PC-9 (cell line): ENCODE measurements around the gene UBE4B. TPM values are rescaled to one million over a fixed set of nuclear protein-coding genes. Genes with fewer than 3 reads are reported as not detected.

ENCODE experiments used
- BruUV-seq: library from RNA; stranded (reverse); fragments of 400-500 nt; replicated peaks from 2 replicates; lab custom pipeline; 2021; lab: Mats Ljungman, UMichigan
- CTCF ChIA-PET: fragments of 300-600 bp; sonication (Branson Sonifier 250); formaldehyde crosslinking; loops from one replicate; lab custom pipeline; 2022; ENCODE audit warnings: antibody characterized with exemption; lab: Charles Lee
- POLR2A ChIA-PET: fragments of 300-600 bp; sonication (Branson Sonifier 250); formaldehyde crosslinking; loops from one replicate; lab custom pipeline; 2022; ENCODE audit warnings: antibody characterized with exemption; ENCODE audit not compliant: unreplicated experiment; lab: Charles Lee
- DNase-seq, 2 experiments: peaks; one replicate each; pipeline versions ENCODE4 v3.0.0 to v3.0.0-alpha.2; 2015 to 2022; ENCODE audit warnings: mixed read lengths in 1 of 2
- H2AFZ ChIP-seq: fragments of 200-600 bp; sonication (generic); 2 replicates; pipeline ENCODE4 v1.8.1; 2017; ENCODE audit warnings: antibody characterized with exemption
- H3F3A ChIP-seq: fragments of 200-600 bp; sonication (generic); 2 replicates; pipeline ENCODE4 v1.8.1; 2017; ENCODE audit warnings: antibody characterized with exemption, mild to moderate bottlenecking, low read depth; ENCODE audit not compliant: insufficient read depth
- H3K27ac ChIP-seq: fragments of 200-600 bp; sonication (generic); 2 replicates; pipeline ENCODE4 v1.6.1; 2016; ENCODE audit warnings: mixed run types
- H3K27me3 ChIP-seq: fragments of 200-600 bp; sonication (generic); 2 replicates; pipeline ENCODE4 v1.6.1; 2016; ENCODE audit warnings: low read depth, mixed run types; ENCODE audit not compliant: insufficient read depth
- H3K36me3 ChIP-seq: fragments of 200-600 bp; sonication (generic); 2 replicates; pipeline ENCODE4 v1.6.1; 2016; ENCODE audit warnings: low read depth, mixed run types
- H3K4me1 ChIP-seq: fragments of 200-600 bp; sonication (generic); replicated peaks from 2 replicates; pipeline ENCODE4 v1.6.1; 2016; ENCODE audit warnings: mixed run types; ENCODE audit not compliant: insufficient read depth
- H3K4me2 ChIP-seq: fragments of 200-600 bp; sonication (generic); 2 replicates; pipeline ENCODE4 v1.6.1; 2017; ENCODE audit warnings: mixed run types
- H3K4me3 ChIP-seq: fragments of 200-600 bp; sonication (generic); 2 replicates; pipeline ENCODE4 v1.6.1; 2016; ENCODE audit warnings: mixed run types
- H3K79me2 ChIP-seq: fragments of 200-600 bp; sonication (generic); 2 replicates; pipeline ENCODE4 v1.6.1; 2017; ENCODE audit warnings: low read depth, mixed run types
- H3K9me2 ChIP-seq: fragments of 200-600 bp; sonication (generic); 2 replicates; pipeline ENCODE4 v1.8.1; 2017; ENCODE audit warnings: mild to moderate bottlenecking; ENCODE audit not compliant: insufficient read depth
- H3K9me3 ChIP-seq: fragments of 200-600 bp; sonication (generic); 2 replicates; pipeline ENCODE4 v1.8.1; 2016; ENCODE audit warnings: low read depth; ENCODE audit not compliant: insufficient read depth
- H4K20me1 ChIP-seq: fragments of 200-600 bp; sonication (generic); 2 replicates; pipeline ENCODE4 v1.8.1; 2017; ENCODE audit not compliant: insufficient read depth
- EZH2 ChIP-seq: fragments of 200-600 bp; sonication (generic); IDR thresholded peaks from 2 replicates; pipeline ENCODE4 v1.8.0; 2017; ENCODE audit warnings: antibody characterized with exemption, low read depth
- intact Hi-C: fragments of 100-400 bp; cut with micrococcal nuclease; formaldehyde crosslinking; loops from one replicate; pipeline ENCODE4 v1.10.0; 2022; ENCODE audit not compliant: unreplicated experiment
- total RNA-seq: library from RNA; stranded (reverse); gene quantifications from 2 replicates; pipeline ENCODE4 v1.2.3, GENCODE V29; 2021
- TF ChIP-seq, protein P1 (sequence below): fragments of 200-600 bp; sonication (generic); conservative IDR thresholded peaks from 2 replicates; pipeline ENCODE4 v1.6.1; 2017; ENCODE audit warnings: mixed run types, antibody characterized with exemption, mild to moderate bottlenecking, moderate library complexity

Gene UBE4B
- total RNA-seq, 1 experiment from 2014 or later: 59.1 TPM

DNA sequence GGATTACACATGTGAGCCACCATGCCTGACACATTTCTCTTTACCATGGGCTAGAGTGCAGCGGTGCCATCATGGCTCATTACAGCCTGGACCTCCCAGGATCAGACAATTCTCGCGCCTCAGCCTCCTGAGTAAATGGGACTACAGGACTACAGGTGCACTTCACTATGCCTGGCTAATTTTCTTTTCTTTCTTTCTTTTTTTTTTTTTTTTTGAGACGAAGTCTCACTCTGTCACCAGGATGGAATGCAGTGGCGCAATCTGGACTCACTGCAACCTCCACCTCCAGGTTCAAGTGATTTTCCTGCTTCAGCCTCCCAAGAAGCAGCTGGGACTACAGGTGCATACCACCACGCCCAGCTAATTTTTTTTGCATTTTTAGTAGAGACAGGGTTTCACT, 162.8 kb downstream of the UBE4B start:
- H4K20me1 ChIP-seq: no peaks in the 10 kb centered on the region
- H3K27me3 ChIP-seq: no peaks in the 10 kb centered on the region
- H2AFZ ChIP-seq: no peak overlapping the region
- TF ChIP-seq EZH2: no peak
- TF ChIP-seq, protein P1, sequence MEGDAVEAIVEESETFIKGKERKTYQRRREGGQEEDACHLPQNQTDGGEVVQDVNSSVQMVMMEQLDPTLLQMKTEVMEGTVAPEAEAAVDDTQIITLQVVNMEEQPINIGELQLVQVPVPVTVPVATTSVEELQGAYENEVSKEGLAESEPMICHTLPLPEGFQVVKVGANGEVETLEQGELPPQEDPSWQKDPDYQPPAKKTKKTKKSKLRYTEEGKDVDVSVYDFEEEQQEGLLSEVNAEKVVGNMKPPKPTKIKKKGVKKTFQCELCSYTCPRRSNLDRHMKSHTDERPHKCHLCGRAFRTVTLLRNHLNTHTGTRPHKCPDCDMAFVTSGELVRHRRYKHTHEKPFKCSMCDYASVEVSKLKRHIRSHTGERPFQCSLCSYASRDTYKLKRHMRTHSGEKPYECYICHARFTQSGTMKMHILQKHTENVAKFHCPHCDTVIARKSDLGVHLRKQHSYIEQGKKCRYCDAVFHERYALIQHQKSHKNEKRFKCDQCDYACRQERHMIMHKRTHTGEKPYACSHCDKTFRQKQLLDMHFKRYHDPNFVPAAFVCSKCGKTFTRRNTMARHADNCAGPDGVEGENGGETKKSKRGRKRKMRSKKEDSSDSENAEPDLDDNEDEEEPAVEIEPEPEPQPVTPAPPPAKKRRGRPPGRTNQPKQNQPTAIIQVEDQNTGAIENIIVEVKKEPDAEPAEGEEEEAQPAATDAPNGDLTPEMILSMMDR: no peak
- CTCF ChIA-PET: interaction anchor here (0.7 kb wide), 1 partner anchor 15 kb away, joined by 4 read pairs; the partner anchor contains the start of gene KIF1B
- H3F3A ChIP-seq: no peaks in the 10 kb centered on the region; the same call in 1 of the 2 replicates
- no peak overlapping the region for H3K27ac ChIP-seq
- H3K9me2 ChIP-seq: no peaks in the 10 kb centered on the region
- POLR2A ChIA-PET: interaction anchor here (0.7 kb wide), 1 partner anchor 16 kb away, joined by 3 read pairs; no protein-coding TSS in a partner anchor
- no peaks in the 10 kb centered on the region for H3K36me3 ChIP-seq
- intact Hi-C loops: no loop called here
- BruUV-seq: no TSS peak
- no peak overlapping the region for H3K4me3 ChIP-seq
- H3K79me2 ChIP-seq: no peaks in the 10 kb centered on the region
- peaks cover 3% of the 10 kb centered on the region; the same call in 1 of the 2 replicates for H3K4me1 ChIP-seq
- no peaks in the 10 kb centered on the region for H3K9me3 ChIP-seq
- peak; percentile 69 to 80 for DNase-seq
- 0 out of 2 replicates have a peak overlapping the region, but pooled peaks have one; percentile 16 for H3K4me2 ChIP-seq

DNA sequence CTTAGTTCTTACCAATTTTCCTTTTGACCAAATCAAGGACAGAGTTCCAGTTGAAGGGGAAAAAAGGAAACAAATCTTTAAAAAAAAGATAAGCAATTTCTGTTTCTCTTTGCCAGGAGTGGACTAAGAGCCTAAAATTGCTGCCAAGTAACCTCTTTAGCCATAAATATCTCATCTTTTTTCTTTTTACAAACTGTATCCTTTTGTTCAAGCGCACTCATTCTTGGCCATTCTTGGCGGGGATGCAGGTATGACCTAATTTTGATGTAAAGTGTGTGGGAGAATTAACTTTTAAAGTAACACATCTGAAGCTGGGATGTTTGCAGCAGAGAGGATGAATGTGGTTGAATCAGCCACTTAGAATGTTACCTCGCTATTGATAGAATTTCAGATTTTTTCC, 164.2 kb downstream of the UBE4B start:
- intact Hi-C loops: no loop called here
- H3K9me3 ChIP-seq: no peaks in the 10 kb centered on the region

DNA sequence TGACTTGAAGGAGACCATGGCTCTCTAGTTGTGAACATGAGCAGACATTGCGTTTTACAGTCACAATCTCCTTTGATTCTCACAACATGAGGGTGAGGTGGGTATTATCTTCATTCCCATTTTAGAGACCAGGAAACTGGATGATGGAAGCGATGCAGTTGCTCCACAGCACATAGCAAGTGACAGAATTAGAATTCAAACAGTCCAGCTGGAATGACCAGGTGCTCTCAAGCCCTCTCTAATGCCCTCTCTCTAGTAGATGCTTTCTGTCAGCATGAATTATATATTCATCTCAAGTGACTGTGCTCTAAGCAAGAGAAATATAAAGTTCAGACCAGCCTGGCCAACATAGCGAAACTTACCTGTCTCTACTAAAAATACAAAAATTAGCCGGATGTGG, 167.9 kb downstream of the UBE4B start:
- no peaks in the 10 kb centered on the region for H3K79me2 ChIP-seq
- intact Hi-C loops: no loop called here
- H4K20me1 ChIP-seq: no peaks in the 10 kb centered on the region
- no peaks in the 10 kb centered on the region for H3K4me1 ChIP-seq
- no TSS peak for BruUV-seq
- H3K4me2 ChIP-seq: no peak overlapping the region
- TF ChIP-seq, protein P1: no peak
- TF ChIP-seq EZH2: no peak
- no peaks in the 10 kb centered on the region; the same call in 1 of the 2 replicates for H3F3A ChIP-seq
- no peak overlapping the region for H2AFZ ChIP-seq
- DNase-seq: no peak
- POLR2A ChIA-PET: interaction anchor here (0.6 kb wide), 1 partner anchor 33 kb away, joined by 5 read pairs; no protein-coding TSS in a partner anchor
- no peaks in the 10 kb centered on the region for H3K27me3 ChIP-seq
- no peak overlapping the region for H3K4me3 ChIP-seq
- CTCF ChIA-PET: interaction anchor here (0.6 kb wide), 1 partner anchor 11 kb away, joined by 4 read pairs; no protein-coding TSS in a partner anchor
- no peaks in the 10 kb centered on the region for H3K36me3 ChIP-seq
- no peaks in the 10 kb centered on the region for H3K9me3 ChIP-seq
- H3K9me2 ChIP-seq: no peaks in the 10 kb centered on the region
- no peak overlapping the region for H3K27ac ChIP-seq

More for the DNA sequence above, 164.2 kb downstream of the UBE4B start:
- Histone ChIP-seq H4K20me1 (no peaks in the 10 kb centered on the region), H3K4me2 (no peak overlapping the region), H3K4me1 (peaks cover 3% of the 10 kb centered on the region; the same call in 1 of the 2 replicates), H3K27me3 (no peaks in the 10 kb centered on the region), H3K36me3 (no peaks in the 10 kb centered on the region), H3F3A (no peaks in the 10 kb centered on the region; the same call in 1 of the 2 replicates), H3K9me2 (no peaks in the 10 kb centered on the region), H3K4me3 (no peak overlapping the region), H3K27ac (no peak overlapping the region), H3K79me2 (no peaks in the 10 kb centered on the region), H2AFZ (no peak overlapping the region)
- no TSS peak for BruUV-seq
- no peak for DNase-seq
- ChIA-PET POLR2A (no interaction called here), CTCF (no interaction called here)
- TF ChIP-seq EZH2: no peak
- TF ChIP-seq, protein P1: no peak
